ENCODE results near the gene SLC9A3.

DNA sequence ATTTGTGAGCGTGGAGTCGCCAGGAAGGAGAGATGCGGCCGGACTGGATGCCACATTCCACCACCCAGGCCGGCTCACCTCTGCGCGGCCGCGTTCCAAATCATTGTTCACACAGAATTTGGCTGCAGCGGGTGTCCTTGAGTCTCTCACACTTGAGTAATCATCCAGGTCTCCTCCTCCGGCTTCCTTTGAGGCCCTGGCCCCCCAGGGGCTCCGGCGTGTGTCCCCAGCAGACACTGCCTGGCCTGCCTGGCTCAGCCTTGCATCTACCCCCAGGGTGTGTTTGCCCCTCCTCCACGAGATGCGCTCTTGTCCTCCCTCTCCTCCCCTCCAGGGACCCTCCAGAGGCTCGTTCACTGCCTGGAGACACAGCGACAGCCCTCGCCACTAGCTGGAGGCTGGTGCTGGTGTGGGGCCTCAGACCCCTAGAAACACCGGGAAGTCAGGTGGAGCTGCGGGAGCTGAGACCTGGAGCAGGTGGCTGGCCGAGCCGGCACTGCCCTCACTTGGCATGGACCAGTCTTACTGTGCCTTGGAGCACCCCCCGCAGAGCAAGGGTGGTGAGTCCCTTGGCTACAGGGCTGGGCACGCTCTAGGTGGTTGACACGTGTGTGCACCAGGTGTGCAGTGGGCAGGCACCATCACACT lies 7.0 kb upstream of the SLC9A3 start:
- TF ChIP-seq, protein P1, sequence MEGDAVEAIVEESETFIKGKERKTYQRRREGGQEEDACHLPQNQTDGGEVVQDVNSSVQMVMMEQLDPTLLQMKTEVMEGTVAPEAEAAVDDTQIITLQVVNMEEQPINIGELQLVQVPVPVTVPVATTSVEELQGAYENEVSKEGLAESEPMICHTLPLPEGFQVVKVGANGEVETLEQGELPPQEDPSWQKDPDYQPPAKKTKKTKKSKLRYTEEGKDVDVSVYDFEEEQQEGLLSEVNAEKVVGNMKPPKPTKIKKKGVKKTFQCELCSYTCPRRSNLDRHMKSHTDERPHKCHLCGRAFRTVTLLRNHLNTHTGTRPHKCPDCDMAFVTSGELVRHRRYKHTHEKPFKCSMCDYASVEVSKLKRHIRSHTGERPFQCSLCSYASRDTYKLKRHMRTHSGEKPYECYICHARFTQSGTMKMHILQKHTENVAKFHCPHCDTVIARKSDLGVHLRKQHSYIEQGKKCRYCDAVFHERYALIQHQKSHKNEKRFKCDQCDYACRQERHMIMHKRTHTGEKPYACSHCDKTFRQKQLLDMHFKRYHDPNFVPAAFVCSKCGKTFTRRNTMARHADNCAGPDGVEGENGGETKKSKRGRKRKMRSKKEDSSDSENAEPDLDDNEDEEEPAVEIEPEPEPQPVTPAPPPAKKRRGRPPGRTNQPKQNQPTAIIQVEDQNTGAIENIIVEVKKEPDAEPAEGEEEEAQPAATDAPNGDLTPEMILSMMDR (conservative IDR thresholded peaks at IDR 0.05), result no peak
- no peak for TF ChIP-seq ZFX (IDR thresholded peaks at IDR 0.05)

All from C4-2B (cell line).